Osteocyte (in vitro differentiated cells): ENCODE data around the gene SLC6A1. TPM values are rescaled to one million over a fixed set of nuclear protein-coding genes. Genes with fewer than 3 reads are reported as not detected.

Experiments used
- DNase-seq: peaks from one replicate; pipeline ENCODE4 v3.0.0; 2021; ENCODE audit warnings: mixed read lengths; ENCODE audit not compliant: unreplicated experiment; ENCODE audit errors: extremely low spot score
- H3K27ac Mint-ChIP-seq: one replicate; pipeline ENCODE4 v1.8.0; 2021; ENCODE audit warnings: mild to moderate bottlenecking, mixed read lengths; ENCODE audit not compliant: unreplicated experiment
- H3K27me3 Mint-ChIP-seq: one replicate; pipeline ENCODE4 v1.8.0; 2021; ENCODE audit warnings: mixed read lengths; ENCODE audit not compliant: unreplicated experiment
- H3K36me3 Mint-ChIP-seq: one replicate; pipeline ENCODE4 v1.8.0; 2021; ENCODE audit warnings: mixed read lengths; ENCODE audit not compliant: unreplicated experiment
- H3K4me1 Mint-ChIP-seq: one replicate; pipeline ENCODE4 v1.8.0; 2021; ENCODE audit warnings: mixed read lengths; ENCODE audit not compliant: unreplicated experiment
- H3K4me3 Mint-ChIP-seq: one replicate; pipeline ENCODE4 v1.8.0; 2021; ENCODE audit warnings: mild to moderate bottlenecking, moderate library complexity, mixed read lengths; ENCODE audit not compliant: unreplicated experiment
- H3K9me3 Mint-ChIP-seq: one replicate; pipeline ENCODE4 v1.8.0; 2021; ENCODE audit warnings: mixed read lengths; ENCODE audit not compliant: unreplicated experiment
- total RNA-seq: library from RNA; stranded (reverse); gene quantifications from 2 replicates; pipeline ENCODE4 v1.2.1, GENCODE V29; 2021
- TF ChIP-seq, protein P1 (sequence below): fragments of 200-600 bp; sonication (generic); IDR thresholded peaks from 2 replicates; pipeline ENCODE4 v1.5.0; 2021; ENCODE audit warnings: antibody characterized with exemption, mild to moderate bottlenecking, moderate library complexity

Gene SLC6A1
- total RNA-seq, 1 donor from 2014 or later: 38.4 TPM

DNA sequence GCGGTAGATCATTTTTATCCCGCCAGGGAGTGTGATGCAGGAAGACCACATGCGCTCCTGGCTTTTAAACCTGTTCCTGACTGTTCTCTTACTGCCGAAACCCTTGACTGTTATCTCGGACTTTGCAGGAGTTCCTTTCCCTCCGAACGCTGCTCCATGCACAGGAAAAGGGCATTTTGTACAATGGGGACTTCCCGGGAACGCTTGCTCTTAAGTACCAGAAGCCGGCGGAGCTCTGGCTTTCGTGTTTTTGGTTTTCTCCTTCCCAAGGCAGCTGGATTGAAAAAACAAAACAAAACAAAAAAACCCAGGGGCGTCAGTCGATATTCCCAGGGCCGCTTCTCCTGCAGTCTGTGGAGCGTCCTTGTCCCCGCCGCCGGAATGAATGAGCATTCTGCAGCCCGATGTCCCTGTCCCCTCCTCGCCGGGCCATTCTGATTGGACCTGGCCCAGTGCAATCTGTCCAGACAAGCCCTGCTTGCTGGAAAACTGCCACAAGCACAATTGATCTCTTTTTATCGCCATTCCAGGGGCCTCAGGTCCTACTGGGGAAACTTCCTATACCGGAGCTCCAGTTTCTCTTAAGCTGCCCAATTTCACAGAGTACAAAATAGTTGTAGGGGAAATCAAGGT, 44.8 kb downstream of the SLC6A1 start:
- DNase-seq: no peak
- H3K4me1 Mint-ChIP-seq: no peaks in the 10 kb centered on the region
- H3K9me3 Mint-ChIP-seq: no peaks in the 10 kb centered on the region
- TF ChIP-seq, protein P1, sequence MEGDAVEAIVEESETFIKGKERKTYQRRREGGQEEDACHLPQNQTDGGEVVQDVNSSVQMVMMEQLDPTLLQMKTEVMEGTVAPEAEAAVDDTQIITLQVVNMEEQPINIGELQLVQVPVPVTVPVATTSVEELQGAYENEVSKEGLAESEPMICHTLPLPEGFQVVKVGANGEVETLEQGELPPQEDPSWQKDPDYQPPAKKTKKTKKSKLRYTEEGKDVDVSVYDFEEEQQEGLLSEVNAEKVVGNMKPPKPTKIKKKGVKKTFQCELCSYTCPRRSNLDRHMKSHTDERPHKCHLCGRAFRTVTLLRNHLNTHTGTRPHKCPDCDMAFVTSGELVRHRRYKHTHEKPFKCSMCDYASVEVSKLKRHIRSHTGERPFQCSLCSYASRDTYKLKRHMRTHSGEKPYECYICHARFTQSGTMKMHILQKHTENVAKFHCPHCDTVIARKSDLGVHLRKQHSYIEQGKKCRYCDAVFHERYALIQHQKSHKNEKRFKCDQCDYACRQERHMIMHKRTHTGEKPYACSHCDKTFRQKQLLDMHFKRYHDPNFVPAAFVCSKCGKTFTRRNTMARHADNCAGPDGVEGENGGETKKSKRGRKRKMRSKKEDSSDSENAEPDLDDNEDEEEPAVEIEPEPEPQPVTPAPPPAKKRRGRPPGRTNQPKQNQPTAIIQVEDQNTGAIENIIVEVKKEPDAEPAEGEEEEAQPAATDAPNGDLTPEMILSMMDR: no peak
- H3K36me3 Mint-ChIP-seq: peaks cover 13% of the 10 kb centered on the region
- no peak overlapping the region for H3K4me3 Mint-ChIP-seq
- H3K27me3 Mint-ChIP-seq: peaks cover 58% of the 10 kb centered on the region
- H3K27ac Mint-ChIP-seq: no peak overlapping the region

DNA sequence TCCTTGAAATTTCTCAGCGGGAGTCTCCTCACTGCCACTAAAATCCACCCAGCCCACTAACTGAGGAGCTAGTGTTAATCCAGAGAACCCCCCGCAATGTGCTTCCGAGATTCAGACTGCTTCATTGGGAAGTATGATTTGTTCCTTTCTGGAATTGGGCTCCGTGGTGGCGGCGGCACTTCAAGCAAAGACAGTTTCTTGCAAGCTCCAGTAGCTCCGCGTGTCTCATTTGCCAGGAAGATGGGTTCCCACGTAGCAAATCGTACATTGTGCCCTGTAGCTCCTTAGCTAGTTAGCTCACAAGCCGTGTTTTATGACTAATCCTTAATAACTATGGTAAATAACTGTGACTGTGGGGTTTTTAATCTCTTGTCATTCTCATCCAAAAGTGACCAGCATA, 45.4 kb downstream of the SLC6A1 start:
- no peak for DNase-seq
- TF ChIP-seq, protein P1: no peak
- peaks cover 63% of the 10 kb centered on the region for H3K27me3 Mint-ChIP-seq
- peaks cover 11% of the 10 kb centered on the region for H3K36me3 Mint-ChIP-seq
- no peak overlapping the region for H3K4me3 Mint-ChIP-seq
- H3K27ac Mint-ChIP-seq: no peak overlapping the region
- H3K4me1 Mint-ChIP-seq: no peaks in the 10 kb centered on the region
- no peaks in the 10 kb centered on the region for H3K9me3 Mint-ChIP-seq

GRCh38 chr3:11045536-11045935, 53.0 kb downstream of the SLC6A1 start:
- Mint-ChIP-seq H3K27ac (no peak overlapping the region), H3K36me3 (no peaks in the 10 kb centered on the region), H3K4me1 (no peaks in the 10 kb centered on the region), H3K27me3 (peaks cover 78% of the 10 kb centered on the region), H3K9me3 (peaks cover 5% of the 10 kb centered on the region), H3K4me3 (no peak overlapping the region)
- TF ChIP-seq, protein P1: no peak
- no peak for DNase-seq

DNA sequence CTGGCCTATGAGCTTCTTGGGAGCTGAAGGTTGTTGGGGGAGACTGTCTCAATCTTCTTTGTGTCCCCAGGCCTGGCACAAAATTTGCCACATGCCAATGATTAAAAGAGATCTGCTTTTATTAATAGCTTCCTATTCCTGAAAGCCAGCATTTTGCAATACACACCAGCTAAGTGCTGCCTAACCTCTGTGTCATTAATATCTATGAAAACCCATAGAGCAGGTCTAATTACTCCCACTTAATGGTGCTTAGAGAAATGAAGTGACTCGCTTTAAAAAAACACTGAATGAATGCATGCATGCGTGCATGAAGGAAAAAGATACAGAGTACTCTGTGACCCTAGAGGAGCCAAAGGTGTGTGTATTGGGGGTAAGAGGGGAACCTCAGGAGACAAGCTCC, 55.0 kb downstream of the SLC6A1 start:
- Mint-ChIP-seq H3K36me3 (no peaks in the 10 kb centered on the region), H3K4me1 (no peaks in the 10 kb centered on the region), H3K27me3 (peaks cover 84% of the 10 kb centered on the region), H3K9me3 (peaks cover 5% of the 10 kb centered on the region), H3K4me3 (no peak overlapping the region), H3K27ac (no peak overlapping the region)
- TF ChIP-seq, protein P1: no peak
- DNase-seq: no peak

DNA sequence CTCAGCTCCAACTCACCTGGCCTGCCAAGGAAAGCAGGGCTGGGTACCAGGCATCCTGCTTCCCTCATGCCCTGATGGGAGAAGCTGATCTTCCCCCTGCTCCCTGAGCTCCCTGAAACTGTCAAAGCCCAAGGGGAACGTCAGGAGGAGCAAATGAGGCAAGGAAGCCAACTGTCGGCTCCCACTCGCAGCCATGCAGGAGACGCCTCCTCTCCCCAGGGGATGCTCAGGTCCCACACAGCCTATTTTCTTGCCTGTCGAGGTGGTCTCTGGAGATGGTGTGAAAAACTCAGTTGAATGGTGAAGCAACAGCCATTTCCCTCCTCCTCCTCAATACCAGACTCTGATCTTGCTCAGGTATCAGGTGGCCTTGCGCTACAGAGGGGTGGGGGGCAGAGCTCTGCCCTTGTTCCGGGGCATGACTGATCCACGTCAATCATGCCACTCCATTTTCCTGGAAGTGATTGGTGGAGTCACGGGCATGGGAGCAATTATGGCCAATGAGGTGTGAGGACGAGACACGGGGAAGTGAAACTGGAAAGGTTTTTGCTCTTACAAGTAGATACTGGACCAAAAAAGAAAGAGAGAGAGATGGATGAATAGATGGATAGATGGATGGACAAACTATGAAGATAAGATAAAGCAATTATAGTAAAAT, 58.2 kb downstream of the SLC6A1 start:
- Mint-ChIP-seq H3K27ac (no peak overlapping the region), H3K36me3 (no peaks in the 10 kb centered on the region), H3K9me3 (no peaks in the 10 kb centered on the region), H3K27me3 (peaks cover 84% of the 10 kb centered on the region), H3K4me1 (no peaks in the 10 kb centered on the region), H3K4me3 (no peak overlapping the region)
- TF ChIP-seq, protein P1: no peak
- DNase-seq: no peak
